Fibroblast of skin of right biceps (primary cell): ENCODE data around the gene RBM24.
"Not testable (repeated sequence)": the region's sequence is repeated elsewhere in the genome, so short reads cannot be mapped to it uniquely, and the experiment has no call there.

Source experiments
- DNase-seq: peaks from one replicate; pipeline ENCODE4 v3.0.0-alpha.2; 2013

Gene RBM24

GRCh38 chr6:17292600-17293133 lies 11.5 kb downstream of the RBM24 start:
- no peak for DNase-seq

- no peak for DNase-seq
Observed at GRCh38 chr6:17293395-17293794, 12.2 kb downstream of the RBM24 start.

- no peak for DNase-seq
Observed at GRCh38 chr6:17297271-17298080, 16.3 kb downstream of the RBM24 start.

- no peak for DNase-seq
Observed at GRCh38 chr6:17298257-17298656, 17.1 kb downstream of the RBM24 start.

GRCh38 chr6:17299222-17299621 lies 18.1 kb downstream of the RBM24 start:
- no peak for DNase-seq

- no peak for DNase-seq
Observed at GRCh38 chr6:17299750-17300149, 18.6 kb downstream of the RBM24 start.

GRCh38 chr6:17300637-17301036 lies 19.5 kb downstream of the RBM24 start:
- no peak for DNase-seq

GRCh38 chr6:17303444-17303843 lies 22.3 kb downstream of the RBM24 start:
- no peak for DNase-seq

- DNase-seq = peak; percentile 37
Observed at GRCh38 chr6:17305219-17306001, 24.2 kb downstream of the RBM24 start.

- DNase-seq = peak; percentile 67
Observed at GRCh38 chr6:17311595-17312311, 30.6 kb downstream of the RBM24 start.

- DNase-seq = not testable (repeated sequence)
Observed at GRCh38 chr6:17313238-17313637, 32.1 kb downstream of the RBM24 start.

GRCh38 chr6:17313971-17314370 lies 32.8 kb downstream of the RBM24 start:
- DNase-seq = no peak

- no peak for DNase-seq
Observed at GRCh38 chr6:17315262-17315661, 34.1 kb downstream of the RBM24 start.

GRCh38 chr6:17318435-17319165 lies 37.4 kb downstream of the RBM24 start:
- DNase-seq = no peak

- not testable (repeated sequence) for DNase-seq
Observed at GRCh38 chr6:17320266-17320665, 39.1 kb downstream of the RBM24 start.

- DNase-seq = no peak
Observed at GRCh38 chr6:17331238-17331637, 50.1 kb downstream of the RBM24 start.

- peak; percentile 66 for DNase-seq
Observed at GRCh38 chr6:17334265-17334664, 53.1 kb downstream of the RBM24 start.

- DNase-seq = peak; percentile 9
Observed at GRCh38 chr6:17336425-17336824, 55.3 kb downstream of the RBM24 start.

GRCh38 chr6:17339308-17339670 lies 58.1 kb downstream of the RBM24 start:
- no peak for DNase-seq

- DNase-seq = no peak
Observed at GRCh38 chr6:17341117-17341805, 60.1 kb downstream of the RBM24 start.

- DNase-seq = no peak
Observed at GRCh38 chr6:17341891-17342290, 60.7 kb downstream of the RBM24 start.

- no peak for DNase-seq
Observed at GRCh38 chr6:17343215-17343614, 62.1 kb downstream of the RBM24 start.
